ENCODE data around the gene STEAP3.

GRCh38 chr2:119282996-119283511, 59.4 kb downstream of the STEAP3 start:
- no peak for TF ChIP-seq CTCF (conservative IDR thresholded peaks at IDR 0.05 in 1 of 2, IDR thresholded peaks at IDR 0.05 in 1 of 2; ENCODE audit: low read depth in 1 of 2, low read length in 2 of 2)
- TF ChIP-seq EZH2 (IDR thresholded peaks at IDR 0.05; ENCODE audit: low read length, missing control alignments) = no peak

Measured in fibroblast of lung (primary cell).